A549 (cell line): ENCODE results near the gene CSAD. TPM values are rescaled to one million over a fixed set of nuclear protein-coding genes. Genes with fewer than 3 reads are reported as not detected.

Source experiments
- ATAC-seq, 2 experiments: fragments of 200-7000 bp in 1 of 2; fragments of >200 bp in 1 of 2; cut with Nextera tagmentation in 1 of 2; cut with Tn5 transposase in 1 of 2; 3 replicates each; pipeline versions ENCODE4 v1.8.0 to v1.9.1; 2018 to 2020; ENCODE audit warnings: mild to moderate bottlenecking in 1 of 2, moderate library complexity in 1 of 2
- CTCF ChIA-PET: fragments of 300-600 bp; sonication (Branson Sonifier 250); formaldehyde crosslinking; extraction: SDS; loops from one replicate; lab custom pipeline; 2021; ENCODE audit warnings: antibody characterized with exemption, inconsistent platforms; lab: Yijun Ruan, JAX
- POLR2A ChIA-PET: fragments of 350-600 bp; formaldehyde crosslinking; extraction: SDS; loops from one replicate; lab custom pipeline; 2021; ENCODE audit warnings: antibody characterized with exemption, inconsistent platforms; lab: Yijun Ruan, JAX
- DNase-seq, 2 experiments: peaks; one replicate each; pipeline versions ENCODE4 v3.0.0 to v3.0.0-alpha.2; 2011 to 2016; ENCODE audit warnings: low read depth in 1 of 2, low spot score in 1 of 2
- FAIRE-seq: peaks from 2 replicates; lab custom pipeline; 2011; peaks lifted over from hg19 to GRCh38; lab: Jason Lieb, UNC
- H3K27ac ChIP-seq, 2 experiments: fragments of >200 bp; sonication (Bioruptor Twin); formaldehyde crosslinking; 3 replicates each; pipeline ENCODE4 v1.5.1; 2016 to 2017
- H3K4me1 ChIP-seq: fragments of >200 bp; sonication (Bioruptor Twin); formaldehyde crosslinking; 3 replicates; pipeline ENCODE4 v1.6.1; 2016
- H3K4me2 ChIP-seq: fragments of >200 bp; sonication (Bioruptor Twin); formaldehyde crosslinking; 3 replicates; pipeline ENCODE4 v1.6.1; 2016
- H3K4me3 ChIP-seq: fragments of >200 bp; sonication (Bioruptor Twin); formaldehyde crosslinking; 3 replicates; pipeline ENCODE4 v1.5.1; 2016
- H3K9me3 ChIP-seq: fragments of >200 bp; sonication (Bioruptor Twin); formaldehyde crosslinking; 3 replicates; pipeline ENCODE4 v1.6.1; 2016
- FOSB ChIP-seq: fragments of 250-450 bp; sonication (Bioruptor Pico); IDR thresholded peaks from 2 replicates; pipeline ENCODE4 v1.5.0; 2020; ENCODE audit warnings: mild to moderate bottlenecking, moderate library complexity
- FOSL2 ChIP-seq, 2 experiments: fragments of 450-650 bp in 1 of 2; fragments of >200 bp in 1 of 2; sonication (Bioruptor Twin) in 1 of 2; formaldehyde crosslinking; IDR thresholded peaks; 2 replicates each; pipeline versions ENCODE4 v1.5.0 to v1.6.1; 2016 to 2020; ENCODE audit warnings: mild to moderate bottlenecking in 1 of 2, moderate library complexity in 1 of 2
- HEYL ChIP-seq: fragments of 250-450 bp; sonication (Bioruptor Pico); IDR thresholded peaks from 2 replicates; pipeline ENCODE4 v1.8.0; 2021; ENCODE audit warnings: mild to moderate bottlenecking, moderate library complexity
- HOXA7 ChIP-seq: fragments of 250-450 bp; sonication (Bioruptor Pico); IDR thresholded peaks from 2 replicates; pipeline ENCODE4 v1.5.0; 2020; ENCODE audit warnings: mild to moderate bottlenecking, moderate library complexity
- MAFK ChIP-seq: fragments of 450-650 bp; IDR thresholded peaks from 2 replicates; pipeline ENCODE4 v1.6.1; 2014; ENCODE audit not compliant: partially characterized antibody
- NPAS2 ChIP-seq: fragments of 250-450 bp; sonication (Bioruptor Pico); IDR thresholded peaks from 2 replicates; pipeline ENCODE4 v1.8.0; 2022; ENCODE audit warnings: mild to moderate bottlenecking, moderate library complexity, borderline replicate concordance
- RCOR1 ChIP-seq: fragments of 150-350 bp; IDR thresholded peaks from 2 replicates; pipeline ENCODE4 v1.6.1; 2014; ENCODE audit warnings: antibody characterized with exemption, low read length, low read depth
- RFX5 ChIP-seq: fragments of 450-650 bp; IDR thresholded peaks from 2 replicates; pipeline ENCODE4 v1.7.1; 2014; ENCODE audit warnings: antibody characterized with exemption, mild to moderate bottlenecking, moderate library complexity
- ZFP36 ChIP-seq: fragments of 450-650 bp; IDR thresholded peaks from 2 replicates; pipeline ENCODE4 v1.6.1; 2014; ENCODE audit warnings: borderline replicate concordance; ENCODE audit not compliant: partially characterized antibody
- WGBS: methylation state at CpG from one replicate; pipeline ENCODE4 v1.1.6; 2017; ENCODE audit errors: missing lambda C conversion rate; 5-methylcytosine and 5-hydroxymethylcytosine counted together
- polyA plus RNA-seq, 4 experiments: library from polyadenylated mRNA; depleted of rRNA in 3 of 4; stranded (reverse); fragments of >200 nt; fragmentation: RNase III in 1 of 4; extraction: RNeasy Plus Mini Kit Qiagen cat#74134 plus additional on column Dnase treatment in 1 of 4; gene quantifications; 2 replicates in 3 of 4; 3 replicates in 1 of 4; pipeline ENCODE4 v1.2.3, GENCODE V29; 2011 to 2017
- TF ChIP-seq, protein P1 (sequence below): fragments of 250-450 bp; sonication (Bioruptor Pico); IDR thresholded peaks from 2 replicates; pipeline ENCODE4 v1.5.0; 2020; ENCODE audit warnings: low read depth, mild to moderate bottlenecking, moderate library complexity
- TF ChIP-seq, protein P2 (sequence below): fragments of >200 bp; sonication (Bioruptor Twin); formaldehyde crosslinking; IDR thresholded peaks from 3 replicates; pipeline ENCODE4 v1.6.1; 2016
- TF ChIP-seq, protein P3 (sequence below): fragments of >200 bp; sonication (Bioruptor Twin); formaldehyde crosslinking; IDR thresholded peaks from 2 replicates; pipeline ENCODE4 v1.6.1; 2016
- TF ChIP-seq, protein P4 (sequence below): fragments of 450-650 bp; IDR thresholded peaks from 2 replicates; pipeline ENCODE4 v1.6.1; 2014; ENCODE audit warnings: antibody characterized with exemption
- TF ChIP-seq, protein P5 (sequence below): IDR thresholded peaks from 2 replicates; pipeline ENCODE4 v1.6.1; 2012
- TF ChIP-seq, protein P6 (sequence below): IDR thresholded peaks from 2 replicates; pipeline ENCODE4 v1.6.1; 2012
- TF ChIP-seq, protein P7 (sequence below): IDR thresholded peaks from 2 replicates; pipeline ENCODE4 v1.6.1; 2012; ENCODE audit warnings: low read depth, borderline replicate concordance

The CSAD gene
- polyA plus RNA-seq, 2 of the 4 experiments (the other 2 are of a cell fraction) = 14.5 to 16.5 TPM

DNA sequence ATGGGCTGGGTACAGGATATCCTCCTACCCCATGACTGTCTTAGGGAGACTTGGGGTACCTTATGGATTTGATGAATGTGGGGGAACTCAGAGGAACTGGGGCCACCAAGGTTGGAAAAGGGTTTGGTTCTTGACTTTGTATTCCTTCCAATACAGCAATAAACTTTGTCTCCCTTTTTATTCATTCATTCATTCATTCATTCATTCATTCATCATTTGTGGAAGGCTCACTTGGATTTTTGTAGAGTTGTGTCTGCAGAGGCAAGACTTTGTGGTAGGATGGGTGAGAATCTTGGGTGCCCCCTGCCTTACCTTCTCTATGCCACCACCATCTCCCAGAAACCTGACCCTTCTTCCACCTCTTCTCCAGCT, 56.4 kb downstream of the CSAD start:
- Histone ChIP-seq H3K4me1 (peaks cover 11% of the 10 kb centered on the region; the same call in 2 of the 3 replicates), H3K9me3 (no peaks in the 10 kb centered on the region), H3K27ac (no peak overlapping the region), H3K4me3 (no peak overlapping the region), H3K4me2 (no peak overlapping the region)
- DNase-seq = no peak
- ChIA-PET CTCF (interaction anchor here (1.0 to 1.9 kb wide), 2 partner anchors 34 to 35 kb away, joined by 3 to 8 read pairs; no protein-coding TSS in a partner anchor), POLR2A (no interaction called here)
- TF ChIP-seq, protein P1, sequence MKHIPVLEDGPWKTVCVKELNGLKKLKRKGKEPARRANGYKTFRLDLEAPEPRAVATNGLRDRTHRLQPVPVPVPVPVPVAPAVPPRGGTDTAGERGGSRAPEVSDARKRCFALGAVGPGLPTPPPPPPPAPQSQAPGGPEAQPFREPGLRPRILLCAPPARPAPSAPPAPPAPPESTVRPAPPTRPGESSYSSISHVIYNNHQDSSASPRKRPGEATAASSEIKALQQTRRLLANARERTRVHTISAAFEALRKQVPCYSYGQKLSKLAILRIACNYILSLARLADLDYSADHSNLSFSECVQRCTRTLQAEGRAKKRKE (CRISPR knock-in tag) = no peak
- no peak for TF ChIP-seq MAFK
- FAIRE-seq = no peak
- ATAC-seq = no peak

DNA sequence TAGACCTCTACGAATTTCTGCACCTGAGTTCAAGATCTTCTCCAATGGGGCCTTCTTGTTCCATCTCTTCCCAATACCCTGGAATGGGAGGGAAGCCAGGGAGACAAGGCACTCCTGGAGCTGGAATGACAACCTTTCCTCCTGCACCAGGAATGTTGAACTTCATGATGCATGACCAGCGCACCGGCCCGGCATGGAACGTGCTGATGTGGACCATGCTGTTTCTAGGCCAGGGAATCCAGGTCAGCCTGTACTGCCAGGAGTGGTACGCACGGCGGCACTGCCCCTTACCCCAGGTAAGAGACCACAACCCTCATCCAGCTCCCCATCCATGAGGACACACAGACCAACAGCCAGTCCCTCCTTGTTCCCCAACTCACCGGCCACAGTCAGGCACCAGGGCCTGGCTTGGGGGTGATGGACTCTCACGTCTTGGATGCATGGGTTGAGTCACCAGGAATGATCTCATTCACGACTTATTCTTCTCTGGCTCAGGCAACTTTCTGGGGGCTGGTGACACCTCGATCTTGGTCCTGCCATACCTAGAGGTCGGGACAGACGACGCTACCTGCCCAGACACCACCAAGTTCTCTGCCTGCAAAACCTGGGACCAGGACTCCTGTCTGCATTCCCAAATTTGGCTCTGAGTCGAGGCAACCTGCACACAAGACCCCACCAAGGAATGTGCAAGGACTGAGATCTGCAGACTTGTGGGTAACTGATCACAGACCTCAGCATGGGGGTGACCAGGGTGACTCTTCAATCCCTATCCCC, 57.0 kb downstream of the CSAD start:
- ChIA-PET POLR2A (no interaction called here), CTCF (interaction anchor here (1.0 to 1.9 kb wide), 4 partner anchors 24 to 66 kb away, joined by 3 to 8 read pairs (median 6); no protein-coding TSS in a partner anchor)
- 77% methylated on average over 16 of the region's 16 CpGs for WGBS
- H3K9me3 ChIP-seq = no peaks in the 10 kb centered on the region
- ATAC-seq = peak; percentile 58 to 63; a peak in 5 of 6 replicates
- H3K4me2 ChIP-seq = 0 out of 3 replicates have a peak overlapping the region, but pooled peaks have one; percentile 14
- TF ChIP-seq FOSB (CRISPR knock-in tag) (no peak), ZFP36 (no peak), NPAS2 (CRISPR knock-in tag) (no peak), FOSL2 (IDR thresholded peaks at IDR 0.05) (no peak), FOSL2 (CRISPR knock-in tag; IDR thresholded peaks at IDR 0.05) (no peak), RFX5 (no peak), RCOR1 (no peak), HOXA7 (no peak), HEYL (CRISPR knock-in tag) (no peak)
- TF ChIP-seq, protein P2, sequence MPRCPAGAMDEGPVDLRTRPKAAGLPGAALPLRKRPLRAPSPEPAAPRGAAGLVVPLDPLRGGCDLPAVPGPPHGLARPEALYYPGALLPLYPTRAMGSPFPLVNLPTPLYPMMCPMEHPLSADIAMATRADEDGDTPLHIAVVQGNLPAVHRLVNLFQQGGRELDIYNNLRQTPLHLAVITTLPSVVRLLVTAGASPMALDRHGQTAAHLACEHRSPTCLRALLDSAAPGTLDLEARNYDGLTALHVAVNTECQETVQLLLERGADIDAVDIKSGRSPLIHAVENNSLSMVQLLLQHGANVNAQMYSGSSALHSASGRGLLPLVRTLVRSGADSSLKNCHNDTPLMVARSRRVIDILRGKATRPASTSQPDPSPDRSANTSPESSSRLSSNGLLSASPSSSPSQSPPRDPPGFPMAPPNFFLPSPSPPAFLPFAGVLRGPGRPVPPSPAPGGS = no peak
- TF ChIP-seq, protein P1 (CRISPR knock-in tag) = no peak
- TF ChIP-seq, protein P3, sequence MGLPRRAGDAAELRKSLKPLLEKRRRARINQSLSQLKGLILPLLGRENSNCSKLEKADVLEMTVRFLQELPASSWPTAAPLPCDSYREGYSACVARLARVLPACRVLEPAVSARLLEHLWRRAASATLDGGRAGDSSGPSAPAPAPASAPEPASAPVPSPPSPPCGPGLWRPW = no peak
- TF ChIP-seq, protein P4, sequence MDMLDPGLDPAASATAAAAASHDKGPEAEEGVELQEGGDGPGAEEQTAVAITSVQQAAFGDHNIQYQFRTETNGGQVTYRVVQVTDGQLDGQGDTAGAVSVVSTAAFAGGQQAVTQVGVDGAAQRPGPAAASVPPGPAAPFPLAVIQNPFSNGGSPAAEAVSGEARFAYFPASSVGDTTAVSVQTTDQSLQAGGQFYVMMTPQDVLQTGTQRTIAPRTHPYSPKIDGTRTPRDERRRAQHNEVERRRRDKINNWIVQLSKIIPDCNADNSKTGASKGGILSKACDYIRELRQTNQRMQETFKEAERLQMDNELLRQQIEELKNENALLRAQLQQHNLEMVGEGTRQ = no peak
- TF ChIP-seq, protein P5, sequence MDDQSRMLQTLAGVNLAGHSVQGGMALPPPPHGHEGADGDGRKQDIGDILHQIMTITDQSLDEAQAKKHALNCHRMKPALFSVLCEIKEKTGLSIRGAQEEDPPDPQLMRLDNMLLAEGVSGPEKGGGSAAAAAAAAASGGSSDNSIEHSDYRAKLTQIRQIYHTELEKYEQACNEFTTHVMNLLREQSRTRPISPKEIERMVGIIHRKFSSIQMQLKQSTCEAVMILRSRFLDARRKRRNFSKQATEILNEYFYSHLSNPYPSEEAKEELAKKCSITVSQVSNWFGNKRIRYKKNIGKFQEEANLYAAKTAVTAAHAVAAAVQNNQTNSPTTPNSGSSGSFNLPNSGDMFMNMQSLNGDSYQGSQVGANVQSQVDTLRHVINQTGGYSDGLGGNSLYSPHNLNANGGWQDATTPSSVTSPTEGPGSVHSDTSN = no peak
- TF ChIP-seq, protein P6, sequence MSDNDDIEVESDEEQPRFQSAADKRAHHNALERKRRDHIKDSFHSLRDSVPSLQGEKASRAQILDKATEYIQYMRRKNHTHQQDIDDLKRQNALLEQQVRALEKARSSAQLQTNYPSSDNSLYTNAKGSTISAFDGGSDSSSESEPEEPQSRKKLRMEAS = no peak
- TF ChIP-seq, protein P7, sequence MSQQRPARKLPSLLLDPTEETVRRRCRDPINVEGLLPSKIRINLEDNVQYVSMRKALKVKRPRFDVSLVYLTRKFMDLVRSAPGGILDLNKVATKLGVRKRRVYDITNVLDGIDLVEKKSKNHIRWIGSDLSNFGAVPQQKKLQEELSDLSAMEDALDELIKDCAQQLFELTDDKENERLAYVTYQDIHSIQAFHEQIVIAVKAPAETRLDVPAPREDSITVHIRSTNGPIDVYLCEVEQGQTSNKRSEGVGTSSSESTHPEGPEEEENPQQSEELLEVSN = no peak
- H3K4me1 ChIP-seq = peaks cover 11% of the 10 kb centered on the region; the same call in 2 of the 3 replicates
- DNase-seq = peak in 1 of 2 experiments; percentile 45
- no peak for FAIRE-seq
- H3K27ac ChIP-seq = no peak overlapping the region
- H3K4me3 ChIP-seq = no peak overlapping the region
